GM23338 (cell line): ENCODE data around the gene ZNF83. TPM values are rescaled to one million over a fixed set of nuclear protein-coding genes. Genes with fewer than 3 reads are reported as not detected.

Source experiments
- ATAC-seq: fragments of 200-7000 bp; cut with Tn5 transposase; 3 replicates; pipeline ENCODE4 v1.9.1; 2020
- DNase-seq: peaks from one replicate; pipeline ENCODE4 v3.0.0-alpha.2; 2015; ENCODE audit warnings: low spot score
- H2AFZ ChIP-seq: fragments of 200-600 bp; sonication (generic); 2 replicates; pipeline ENCODE4 v1.8.0; 2016; ENCODE audit warnings: antibody characterized with exemption, mild to moderate bottlenecking, moderate library complexity
- H3F3A ChIP-seq: fragments of 200-600 bp; sonication (generic); replicated peaks from 2 replicates; pipeline ENCODE4 v1.8.0; 2017; ENCODE audit warnings: antibody characterized with exemption, mixed run types, low read depth
- H3K27ac ChIP-seq: fragments of 200-600 bp; sonication (generic); 2 replicates; pipeline ENCODE4 v1.6.1; 2016; ENCODE audit warnings: low read depth
- H3K27me3 ChIP-seq: fragments of 200-600 bp; sonication (generic); 2 replicates; pipeline ENCODE4 v1.8.0; 2016; ENCODE audit warnings: mild to moderate bottlenecking, mixed run types, moderate library complexity; ENCODE audit not compliant: insufficient read depth
- H3K36me3 ChIP-seq: fragments of 200-600 bp; sonication (generic); 2 replicates; pipeline ENCODE4 v1.8.0; 2016; ENCODE audit warnings: mild to moderate bottlenecking; ENCODE audit not compliant: insufficient read depth
- H3K4me1 ChIP-seq: fragments of 200-600 bp; sonication (generic); 2 replicates; pipeline ENCODE4 v1.8.0; 2016; ENCODE audit warnings: mild to moderate bottlenecking, moderate library complexity; ENCODE audit not compliant: insufficient read depth
- H3K4me2 ChIP-seq: fragments of 200-600 bp; sonication (generic); 2 replicates; pipeline ENCODE4 v1.7.1; 2017; ENCODE audit warnings: mixed run types
- H3K4me3 ChIP-seq: fragments of 200-600 bp; sonication (generic); 2 replicates; pipeline ENCODE4 v1.6.1; 2016; ENCODE audit warnings: mixed run types
- H3K79me2 ChIP-seq: fragments of 200-600 bp; sonication (generic); replicated peaks from 2 replicates; pipeline ENCODE4 v1.8.0; 2017; ENCODE audit warnings: mild to moderate bottlenecking; ENCODE audit not compliant: insufficient read depth
- H3K9me2 ChIP-seq: fragments of 200-600 bp; sonication (generic); 2 replicates; pipeline ENCODE4 v1.8.0; 2017; ENCODE audit not compliant: insufficient read depth
- H4K20me1 ChIP-seq: fragments of 200-600 bp; sonication (generic); replicated peaks from 2 replicates; pipeline ENCODE4 v1.8.0; 2017; ENCODE audit warnings: mild to moderate bottlenecking; ENCODE audit not compliant: insufficient read depth
- H3K27ac Mint-ChIP-seq: 2 replicates; pipeline ENCODE4 v1.8.0; 2020; ENCODE audit warnings: inconsistent platforms, mild to moderate bottlenecking, moderate library complexity, mixed read lengths
- H3K27me3 Mint-ChIP-seq: 3 replicates; pipeline ENCODE4 v1.8.0; 2022; ENCODE audit warnings: low read depth, mild to moderate bottlenecking, moderate library complexity, mixed read lengths, inconsistent platforms; ENCODE audit not compliant: insufficient read depth, poor library complexity
- H3K36me3 Mint-ChIP-seq: 3 replicates; pipeline ENCODE4 v1.8.0; 2021; ENCODE audit warnings: low read depth, mild to moderate bottlenecking, inconsistent platforms, moderate library complexity, mixed read lengths
- H3K4me1 Mint-ChIP-seq: 3 replicates; pipeline ENCODE4 v1.8.0; 2020; ENCODE audit warnings: mild to moderate bottlenecking, inconsistent platforms, mixed read lengths
- H3K4me3 Mint-ChIP-seq: 3 replicates; pipeline ENCODE4 v1.8.0; 2021; ENCODE audit warnings: moderate library complexity, mild to moderate bottlenecking, inconsistent platforms, mixed read lengths
- H3K9me3 Mint-ChIP-seq: 3 replicates; pipeline ENCODE4 v1.8.0; 2020; ENCODE audit warnings: moderate library complexity, mild to moderate bottlenecking, inconsistent platforms, mixed read lengths
- CREB1 ChIP-seq: fragments of 250-450 bp; sonication (Bioruptor Pico); IDR thresholded peaks from 2 replicates; pipeline ENCODE4 v1.5.0; 2020; ENCODE audit warnings: low read depth, mild to moderate bottlenecking, moderate library complexity
- EZH2 ChIP-seq: fragments of 200-600 bp; sonication (generic); IDR thresholded peaks from one replicate; pipeline ENCODE4 v1.8.0; 2017; ENCODE audit warnings: antibody characterized with exemption, mild to moderate bottlenecking, low read depth; ENCODE audit not compliant: unreplicated experiment
- EZH2phosphoT487 ChIP-seq: fragments of 200-600 bp; sonication (generic); IDR thresholded peaks from one replicate; pipeline ENCODE4 v1.8.1; 2018; ENCODE audit warnings: antibody characterized with exemption; ENCODE audit not compliant: unreplicated experiment
- JUNB ChIP-seq: IDR thresholded peaks from one replicate; pipeline ENCODE4 v1.6.1; 2016; ENCODE audit warnings: antibody characterized with exemption; ENCODE audit not compliant: unreplicated experiment
- NANOG ChIP-seq: IDR thresholded peaks from 2 replicates; pipeline ENCODE4 v1.6.1; 2016; ENCODE audit warnings: antibody characterized with exemption, borderline replicate concordance
- POLR2AphosphoS5 ChIP-seq: IDR thresholded peaks from 2 replicates; pipeline ENCODE4 v1.6.1; 2016; ENCODE audit warnings: antibody characterized with exemption, low read depth
- STAT1 ChIP-seq: IDR thresholded peaks from one replicate; pipeline ENCODE4 v1.6.1; 2016; ENCODE audit warnings: antibody characterized with exemption; ENCODE audit not compliant: unreplicated experiment
- ZNF114 ChIP-seq: fragments of 250-450 bp; sonication (Bioruptor Pico); IDR thresholded peaks from 2 replicates; pipeline ENCODE4 v1.5.0; 2020; ENCODE audit warnings: mild to moderate bottlenecking, moderate library complexity
- ZNF331 ChIP-seq: fragments of 250-450 bp; sonication (Bioruptor Pico); IDR thresholded peaks from 2 replicates; pipeline ENCODE4 v1.5.0; 2020; ENCODE audit warnings: low read depth, mild to moderate bottlenecking, moderate library complexity
- long read RNA-seq: library from polyadenylated mRNA; unstranded; transcript quantifications from one replicate; pipeline ENCODE4 v2.0.0, GENCODE V29; 2020; ENCODE audit not compliant: unreplicated experiment
- polyA plus RNA-seq: library from polyadenylated mRNA; unstranded; fragments of >200 nt; fragmentation: Nextera tagmentation; extraction: Ambion mirVana; gene quantifications from 2 replicates; pipeline ENCODE4 v1.2.1, GENCODE V29; 2016
- total RNA-seq: library from RNA; depleted of rRNA; stranded (reverse); fragments of >200 nt; shearing (Covaris generic); gene quantifications from 2 replicates; pipeline ENCODE4 v1.2.3, GENCODE V29; 2014; rRNA removed
- TF ChIP-seq, protein P1 (sequence below): fragments of 250-450 bp; sonication (Bioruptor Pico); IDR thresholded peaks from 2 replicates; pipeline ENCODE4 v1.5.0; 2020; ENCODE audit warnings: mild to moderate bottlenecking, moderate library complexity
- TF ChIP-seq, protein P2 (sequence below): IDR thresholded peaks from one replicate; pipeline ENCODE4 v1.6.1; 2018; ENCODE audit warnings: antibody characterized with exemption; ENCODE audit not compliant: unreplicated experiment
- TF ChIP-seq, protein P3 (sequence below), 2 experiments: fragments of 200-600 bp in 1 of 2; sonication (generic) in 1 of 2; conservative IDR thresholded peaks; 2 replicates each; pipeline versions ENCODE4 v1.5.1 to v1.6.1; 2016 to 2017; ENCODE audit warnings: antibody characterized with exemption in 2 of 2, low read depth in 2 of 2, mild to moderate bottlenecking in 2 of 2, moderate library complexity in 1 of 2
- TF ChIP-seq, protein P4 (sequence below): IDR thresholded peaks from 2 replicates; pipeline ENCODE4 v1.6.1; 2016; ENCODE audit warnings: antibody characterized with exemption

Gene ZNF83
- total RNA-seq, result 20.6 and 25.0 TPM in 2 replicates
- polyA plus RNA-seq, result 11.9 and 16.2 TPM in 2 replicates
- long read RNA-seq, partial matches to known transcripts, result 2 of 6 reads
- long read RNA-seq, other reads (novel, unspliced or antisense), result 3 of 6 reads

DNA sequence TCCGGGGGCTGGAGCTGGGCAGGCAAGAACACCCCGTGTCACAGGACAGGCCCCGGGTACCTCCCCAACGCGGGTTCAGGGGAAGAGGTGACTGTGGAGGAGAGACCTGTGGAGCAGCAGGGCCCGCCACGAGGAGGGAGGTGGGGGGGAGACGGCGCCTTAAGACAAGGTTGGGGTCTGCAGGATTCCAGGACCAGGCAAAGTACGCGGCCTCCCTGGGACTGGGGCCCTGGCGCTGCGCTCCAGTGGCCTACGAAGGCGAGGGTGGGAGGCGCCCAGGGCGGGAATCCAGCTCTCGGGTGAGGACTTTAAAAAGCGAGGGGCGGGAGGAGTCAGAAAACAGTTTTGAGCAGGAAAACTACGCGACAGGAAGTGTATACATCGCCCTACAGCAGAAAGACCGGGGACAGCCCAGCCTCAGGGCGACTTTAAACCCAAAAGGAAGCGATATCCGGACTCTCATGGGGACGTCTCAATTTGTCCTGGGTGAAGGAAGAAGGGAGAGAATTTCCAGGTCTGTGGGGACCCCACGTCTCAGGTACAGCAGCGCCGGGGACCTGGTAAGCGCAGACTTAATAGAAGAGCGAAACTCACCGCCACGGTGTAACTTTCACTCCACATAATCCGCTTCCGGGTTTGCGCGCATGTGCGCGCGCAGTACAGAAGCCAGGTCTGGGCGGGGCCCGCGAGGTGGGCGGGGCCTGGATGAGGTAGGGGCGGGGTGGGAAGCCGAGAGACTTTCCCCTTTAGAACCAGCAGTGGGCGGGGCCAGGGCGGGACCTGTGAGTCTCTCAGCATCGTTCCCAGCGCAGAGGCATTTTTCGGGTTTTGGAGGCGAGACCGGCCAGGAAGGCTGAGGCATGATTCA, at the start of gene ZNF83:
TSS of gene ZNF83 (minus strand) at position 638 of the 868 bp plus-strand sequence.
- Histone ChIP-seq H3K4me3 (peak within 1 kb of the TSS; percentile 93), H3F3A (peaks cover 14% of the 10 kb centered on the region), H4K20me1 (peaks cover 6% of the 10 kb centered on the region; the same call in 1 of the 2 replicates), H3K27me3 (peaks cover 17% of the 10 kb centered on the region; the same call in 1 of the 2 replicates), H3K9me2 (no peaks in the 10 kb centered on the region), H3K27ac (peak within 1 kb of the TSS; percentile 90), H2AFZ (peak within 1 kb of the TSS; percentile 96), H3K4me1 (peaks cover 8% of the 10 kb centered on the region), H3K4me2 (peak within 1 kb of the TSS; percentile 99), H3K36me3 (no peaks in the 10 kb centered on the region), H3K79me2 (0 out of 2 replicates have a peak, but pooled peaks cover 2% of the 10 kb centered on the region)
- TF ChIP-seq STAT1 (no peak), ZNF331 (CRISPR knock-in tag) (no peak), EZH2phosphoT487 (no peak), JUNB (no peak), CREB1 (CRISPR knock-in tag) (no peak), POLR2AphosphoS5 (peak; percentile 78), ZNF114 (CRISPR knock-in tag) (no peak), EZH2 (no peak), NANOG (no peak)
- TF ChIP-seq, protein P1, sequence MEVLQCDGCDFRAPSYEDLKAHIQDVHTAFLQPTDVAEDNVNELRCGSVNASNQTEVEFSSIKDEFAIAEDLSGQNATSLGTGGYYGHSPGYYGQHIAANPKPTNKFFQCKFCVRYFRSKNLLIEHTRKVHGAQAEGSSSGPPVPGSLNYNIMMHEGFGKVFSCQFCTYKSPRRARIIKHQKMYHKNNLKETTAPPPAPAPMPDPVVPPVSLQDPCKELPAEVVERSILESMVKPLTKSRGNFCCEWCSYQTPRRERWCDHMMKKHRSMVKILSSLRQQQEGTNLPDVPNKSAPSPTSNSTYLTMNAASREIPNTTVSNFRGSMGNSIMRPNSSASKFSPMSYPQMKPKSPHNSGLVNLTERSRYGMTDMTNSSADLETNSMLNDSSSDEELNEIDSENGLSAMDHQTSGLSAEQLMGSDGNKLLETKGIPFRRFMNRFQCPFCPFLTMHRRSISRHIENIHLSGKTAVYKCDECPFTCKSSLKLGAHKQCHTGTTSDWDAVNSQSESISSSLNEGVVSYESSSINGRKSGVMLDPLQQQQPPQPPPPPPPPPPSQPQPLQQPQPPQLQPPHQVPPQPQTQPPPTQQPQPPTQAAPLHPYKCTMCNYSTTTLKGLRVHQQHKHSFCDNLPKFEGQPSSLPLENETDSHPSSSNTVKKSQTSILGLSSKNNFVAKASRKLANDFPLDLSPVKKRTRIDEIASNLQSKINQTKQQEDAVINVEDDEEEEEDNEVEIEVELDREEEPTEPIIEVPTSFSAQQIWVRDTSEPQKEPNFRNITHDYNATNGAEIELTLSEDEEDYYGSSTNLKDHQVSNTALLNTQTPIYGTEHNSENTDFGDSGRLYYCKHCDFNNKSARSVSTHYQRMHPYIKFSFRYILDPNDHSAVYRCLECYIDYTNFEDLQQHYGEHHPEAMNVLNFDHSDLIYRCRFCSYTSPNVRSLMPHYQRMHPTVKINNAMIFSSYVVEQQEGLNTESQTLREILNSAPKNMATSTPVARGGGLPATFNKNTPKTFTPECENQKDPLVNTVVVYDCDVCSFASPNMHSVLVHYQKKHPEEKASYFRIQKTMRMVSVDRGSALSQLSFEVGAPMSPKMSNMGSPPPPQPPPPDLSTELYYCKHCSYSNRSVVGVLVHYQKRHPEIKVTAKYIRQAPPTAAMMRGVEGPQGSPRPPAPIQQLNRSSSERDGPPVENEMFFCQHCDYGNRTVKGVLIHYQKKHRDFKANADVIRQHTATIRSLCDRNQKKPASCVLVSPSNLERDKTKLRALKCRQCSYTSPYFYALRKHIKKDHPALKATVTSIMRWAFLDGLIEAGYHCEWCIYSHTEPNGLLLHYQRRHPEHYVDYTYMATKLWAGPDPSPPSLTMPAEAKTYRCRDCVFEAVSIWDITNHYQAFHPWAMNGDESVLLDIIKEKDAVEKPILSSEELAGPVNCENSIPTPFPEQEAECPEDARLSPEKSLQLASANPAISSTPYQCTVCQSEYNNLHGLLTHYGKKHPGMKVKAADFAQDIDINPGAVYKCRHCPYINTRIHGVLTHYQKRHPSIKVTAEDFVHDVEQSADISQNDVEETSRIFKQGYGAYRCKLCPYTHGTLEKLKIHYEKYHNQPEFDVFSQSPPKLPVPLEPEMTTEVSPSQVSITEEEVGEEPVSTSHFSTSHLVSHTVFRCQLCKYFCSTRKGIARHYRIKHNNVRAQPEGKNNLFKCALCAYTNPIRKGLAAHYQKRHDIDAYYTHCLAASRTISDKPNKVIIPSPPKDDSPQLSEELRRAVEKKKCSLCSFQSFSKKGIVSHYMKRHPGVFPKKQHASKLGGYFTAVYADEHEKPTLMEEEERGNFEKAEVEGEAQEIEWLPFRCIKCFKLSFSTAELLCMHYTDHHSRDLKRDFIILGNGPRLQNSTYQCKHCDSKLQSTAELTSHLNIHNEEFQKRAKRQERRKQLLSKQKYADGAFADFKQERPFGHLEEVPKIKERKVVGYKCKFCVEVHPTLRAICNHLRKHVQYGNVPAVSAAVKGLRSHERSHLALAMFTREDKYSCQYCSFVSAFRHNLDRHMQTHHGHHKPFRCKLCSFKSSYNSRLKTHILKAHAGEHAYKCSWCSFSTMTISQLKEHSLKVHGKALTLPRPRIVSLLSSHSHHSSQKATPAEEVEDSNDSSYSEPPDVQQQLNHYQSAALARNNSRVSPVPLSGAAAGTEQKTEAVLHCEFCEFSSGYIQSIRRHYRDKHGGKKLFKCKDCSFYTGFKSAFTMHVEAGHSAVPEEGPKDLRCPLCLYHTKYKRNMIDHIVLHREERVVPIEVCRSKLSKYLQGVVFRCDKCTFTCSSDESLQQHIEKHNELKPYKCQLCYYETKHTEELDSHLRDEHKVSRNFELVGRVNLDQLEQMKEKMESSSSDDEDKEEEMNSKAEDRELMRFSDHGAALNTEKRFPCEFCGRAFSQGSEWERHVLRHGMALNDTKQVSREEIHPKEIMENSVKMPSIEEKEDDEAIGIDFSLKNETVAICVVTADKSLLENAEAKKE (CRISPR knock-in tag), result no peak
- TF ChIP-seq, protein P2, sequence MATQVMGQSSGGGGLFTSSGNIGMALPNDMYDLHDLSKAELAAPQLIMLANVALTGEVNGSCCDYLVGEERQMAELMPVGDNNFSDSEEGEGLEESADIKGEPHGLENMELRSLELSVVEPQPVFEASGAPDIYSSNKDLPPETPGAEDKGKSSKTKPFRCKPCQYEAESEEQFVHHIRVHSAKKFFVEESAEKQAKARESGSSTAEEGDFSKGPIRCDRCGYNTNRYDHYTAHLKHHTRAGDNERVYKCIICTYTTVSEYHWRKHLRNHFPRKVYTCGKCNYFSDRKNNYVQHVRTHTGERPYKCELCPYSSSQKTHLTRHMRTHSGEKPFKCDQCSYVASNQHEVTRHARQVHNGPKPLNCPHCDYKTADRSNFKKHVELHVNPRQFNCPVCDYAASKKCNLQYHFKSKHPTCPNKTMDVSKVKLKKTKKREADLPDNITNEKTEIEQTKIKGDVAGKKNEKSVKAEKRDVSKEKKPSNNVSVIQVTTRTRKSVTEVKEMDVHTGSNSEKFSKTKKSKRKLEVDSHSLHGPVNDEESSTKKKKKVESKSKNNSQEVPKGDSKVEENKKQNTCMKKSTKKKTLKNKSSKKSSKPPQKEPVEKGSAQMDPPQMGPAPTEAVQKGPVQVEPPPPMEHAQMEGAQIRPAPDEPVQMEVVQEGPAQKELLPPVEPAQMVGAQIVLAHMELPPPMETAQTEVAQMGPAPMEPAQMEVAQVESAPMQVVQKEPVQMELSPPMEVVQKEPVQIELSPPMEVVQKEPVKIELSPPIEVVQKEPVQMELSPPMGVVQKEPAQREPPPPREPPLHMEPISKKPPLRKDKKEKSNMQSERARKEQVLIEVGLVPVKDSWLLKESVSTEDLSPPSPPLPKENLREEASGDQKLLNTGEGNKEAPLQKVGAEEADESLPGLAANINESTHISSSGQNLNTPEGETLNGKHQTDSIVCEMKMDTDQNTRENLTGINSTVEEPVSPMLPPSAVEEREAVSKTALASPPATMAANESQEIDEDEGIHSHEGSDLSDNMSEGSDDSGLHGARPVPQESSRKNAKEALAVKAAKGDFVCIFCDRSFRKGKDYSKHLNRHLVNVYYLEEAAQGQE, result no peak
- TF ChIP-seq, protein P3, sequence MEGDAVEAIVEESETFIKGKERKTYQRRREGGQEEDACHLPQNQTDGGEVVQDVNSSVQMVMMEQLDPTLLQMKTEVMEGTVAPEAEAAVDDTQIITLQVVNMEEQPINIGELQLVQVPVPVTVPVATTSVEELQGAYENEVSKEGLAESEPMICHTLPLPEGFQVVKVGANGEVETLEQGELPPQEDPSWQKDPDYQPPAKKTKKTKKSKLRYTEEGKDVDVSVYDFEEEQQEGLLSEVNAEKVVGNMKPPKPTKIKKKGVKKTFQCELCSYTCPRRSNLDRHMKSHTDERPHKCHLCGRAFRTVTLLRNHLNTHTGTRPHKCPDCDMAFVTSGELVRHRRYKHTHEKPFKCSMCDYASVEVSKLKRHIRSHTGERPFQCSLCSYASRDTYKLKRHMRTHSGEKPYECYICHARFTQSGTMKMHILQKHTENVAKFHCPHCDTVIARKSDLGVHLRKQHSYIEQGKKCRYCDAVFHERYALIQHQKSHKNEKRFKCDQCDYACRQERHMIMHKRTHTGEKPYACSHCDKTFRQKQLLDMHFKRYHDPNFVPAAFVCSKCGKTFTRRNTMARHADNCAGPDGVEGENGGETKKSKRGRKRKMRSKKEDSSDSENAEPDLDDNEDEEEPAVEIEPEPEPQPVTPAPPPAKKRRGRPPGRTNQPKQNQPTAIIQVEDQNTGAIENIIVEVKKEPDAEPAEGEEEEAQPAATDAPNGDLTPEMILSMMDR (conservative IDR thresholded peaks at IDR 0.05; ENCODE audit: low read depth in 2 of 2), result no peak
- TF ChIP-seq, protein P4, sequence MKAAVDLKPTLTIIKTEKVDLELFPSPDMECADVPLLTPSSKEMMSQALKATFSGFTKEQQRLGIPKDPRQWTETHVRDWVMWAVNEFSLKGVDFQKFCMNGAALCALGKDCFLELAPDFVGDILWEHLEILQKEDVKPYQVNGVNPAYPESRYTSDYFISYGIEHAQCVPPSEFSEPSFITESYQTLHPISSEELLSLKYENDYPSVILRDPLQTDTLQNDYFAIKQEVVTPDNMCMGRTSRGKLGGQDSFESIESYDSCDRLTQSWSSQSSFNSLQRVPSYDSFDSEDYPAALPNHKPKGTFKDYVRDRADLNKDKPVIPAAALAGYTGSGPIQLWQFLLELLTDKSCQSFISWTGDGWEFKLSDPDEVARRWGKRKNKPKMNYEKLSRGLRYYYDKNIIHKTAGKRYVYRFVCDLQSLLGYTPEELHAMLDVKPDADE, result 0 out of 2 replicates have a peak, but pooled peaks have one; percentile 13
- peak within 1 kb of the TSS; percentile 94 for H3K4me3 Mint-ChIP-seq
- peaks cover 8% of the 10 kb centered on the region for H3K4me1 Mint-ChIP-seq
- H3K27me3 Mint-ChIP-seq, result peaks cover 15% of the 10 kb centered on the region
- DNase-seq, result peak; percentile 99
- H3K36me3 Mint-ChIP-seq, result peaks cover 10% of the 10 kb centered on the region
- ATAC-seq, result peak; percentile 83
- H3K27ac Mint-ChIP-seq, result peak within 1 kb of the TSS; percentile 94
- H3K9me3 Mint-ChIP-seq, result no peaks in the 10 kb centered on the region
